ENCODE data around the gene CHD6. TPM values are rescaled to one million over a fixed set of nuclear protein-coding genes. Genes with fewer than 3 reads are reported as not detected.

CHD6 gene
- total and polyA plus RNA-seq, 5 experiments from 2014 or later, result 44.3 to 96.1 (median 57.4) TPM

DNA sequence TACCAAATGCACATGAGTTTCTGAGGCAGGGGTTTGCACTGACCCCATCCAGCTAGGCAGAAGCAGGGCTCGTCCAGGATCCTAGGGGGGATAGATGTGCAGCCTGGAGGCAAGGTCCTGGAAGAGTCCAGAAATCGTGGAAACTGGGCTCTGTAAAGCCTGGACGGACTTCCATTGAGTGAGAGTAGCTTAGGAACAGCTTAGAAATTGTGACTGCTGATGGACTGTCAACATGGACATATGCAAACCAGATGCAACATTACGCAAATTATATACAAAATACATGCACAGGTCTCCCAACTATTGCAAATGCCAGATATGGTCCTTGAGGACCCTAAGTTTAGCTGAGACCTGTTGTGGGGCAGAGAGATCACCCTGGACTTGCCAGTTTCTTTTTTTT, 246.8 kb downstream of the CHD6 start:
- DNase-seq (no peak), ATAC-seq (no peak)
- Mint-ChIP-seq H3K36me3 (peaks cover 0 to 19% (median 13%) of the 10 kb centered on the region in 3 donors), H3K4me3 (no peak overlapping the region), H3K27ac (no peak overlapping the region), H3K4me1 (peaks cover 1 to 10% (median 7%) of the 10 kb centered on the region in 4 donors), H3K27me3 (peaks cover 11 to 73% (median 52%) of the 10 kb centered on the region in 5 donors), H3K9me3 (peaks cover 5 to 27% (median 9%) of the 10 kb centered on the region in 9 donors)
- POLR2A ChIA-PET, result no interaction called here

DNA sequence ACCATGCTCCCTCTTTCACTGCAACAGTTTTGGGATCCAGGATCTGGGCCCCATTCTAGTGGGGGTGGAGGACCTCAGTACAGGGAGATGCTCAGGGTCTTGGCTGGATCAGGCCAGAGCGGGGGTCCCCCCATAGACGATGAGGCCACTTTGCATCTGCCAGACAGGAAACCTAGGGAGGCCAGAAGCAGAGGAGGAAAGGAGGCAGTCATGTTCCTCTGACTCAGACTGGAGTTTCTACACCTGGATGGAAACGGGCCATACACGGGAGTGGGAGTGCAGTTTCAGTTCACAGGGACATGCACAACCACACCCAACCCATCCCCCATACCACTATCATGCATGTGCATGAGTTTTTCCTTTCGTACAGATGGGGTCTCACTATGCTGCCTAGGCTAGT, 248.0 kb downstream of the CHD6 start:
- Mint-ChIP-seq H3K4me1 (peaks cover 1 to 10% (median 8%) of the 10 kb centered on the region in 4 donors), H3K36me3 (peaks cover 0 to 19% (median 13%) of the 10 kb centered on the region in 3 donors), H3K27ac (no peak overlapping the region), H3K9me3 (peaks cover 5 to 27% (median 9%) of the 10 kb centered on the region in 9 donors), H3K4me3 (no peak overlapping the region), H3K27me3 (peaks cover 14 to 69% (median 53%) of the 10 kb centered on the region in 5 donors)
- no peak for DNase-seq
- no peak for ATAC-seq
- POLR2A ChIA-PET, result no interaction called here

DNA sequence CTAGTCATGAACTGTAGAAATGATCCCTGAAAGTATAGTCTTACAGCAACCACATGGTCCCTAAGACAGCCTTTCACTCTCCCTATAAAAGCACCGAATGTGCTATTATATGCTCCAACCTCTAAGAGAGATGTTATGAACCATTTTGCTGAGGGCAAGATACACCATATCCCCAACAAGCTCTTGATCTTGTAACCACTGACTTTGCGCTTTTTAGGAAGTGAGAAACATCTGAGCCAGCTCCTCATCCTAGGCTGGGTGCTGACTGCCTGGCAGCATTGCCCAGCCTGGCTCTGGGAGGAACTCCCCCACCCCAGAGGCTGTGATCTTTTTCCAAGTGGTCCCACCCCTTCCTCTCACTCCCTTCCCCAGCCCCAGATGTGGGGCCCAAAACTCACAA, 248.5 kb downstream of the CHD6 start:
- Mint-ChIP-seq H3K9me3 (peaks cover 5 to 27% (median 9%) of the 10 kb centered on the region in 9 donors), H3K4me1 (peaks cover 1 to 10% (median 8%) of the 10 kb centered on the region in 4 donors), H3K4me3 (no peak overlapping the region), H3K27ac (no peak overlapping the region), H3K27me3 (peaks cover 14 to 69% (median 57%) of the 10 kb centered on the region in 5 donors), H3K36me3 (peaks cover 0 to 19% (median 13%) of the 10 kb centered on the region in 3 donors)
- DNase-seq (no peak), ATAC-seq (no peak)
- POLR2A ChIA-PET, result no interaction called here

DNA sequence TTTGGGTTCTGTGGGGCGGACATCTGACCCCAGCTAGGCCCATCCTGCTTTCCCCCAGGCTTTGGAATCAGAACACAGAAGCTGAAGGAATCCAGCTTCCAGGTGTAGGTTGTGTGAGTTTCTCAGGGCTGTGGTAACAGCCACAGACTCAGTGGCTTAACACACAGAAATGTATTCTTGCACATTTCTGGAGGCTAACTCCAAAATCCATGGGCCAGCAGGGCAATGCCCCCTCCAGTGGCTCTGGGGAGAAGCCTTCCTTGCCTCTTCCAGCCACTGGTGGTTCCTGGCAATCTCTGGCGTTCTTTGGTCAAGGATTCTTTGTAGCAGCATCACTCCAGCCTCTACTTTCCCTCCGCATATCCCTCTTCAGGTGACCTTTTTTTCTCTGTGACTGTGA, 250.2 kb downstream of the CHD6 start:
- Mint-ChIP-seq H3K36me3 (peaks cover 0 to 14% (median 11%) of the 10 kb centered on the region in 3 donors), H3K9me3 (peaks cover 5 to 24% (median 9%) of the 10 kb centered on the region in 9 donors), H3K27ac (no peak overlapping the region), H3K27me3 (peaks cover 12 to 53% (median 44%) of the 10 kb centered on the region in 5 donors), H3K4me3 (peak overlapping the region in 4 of 10 donors; percentile 16 to 70 (median 22)), H3K4me1 (peaks cover 0 to 10% (median 8%) of the 10 kb centered on the region in 4 donors)
- POLR2A ChIA-PET, result no interaction called here
- no peak for ATAC-seq
- no peak for DNase-seq

- POLR2A ChIA-PET, result no interaction called here
- H3K4me3 Mint-ChIP-seq, result peak overlapping the region; percentile 46 to 70 (median 66)
- no peak for ATAC-seq
- no peak for DNase-seq
- H3K4me1 Mint-ChIP-seq, result peaks cover 0 to 10% (median 8%) of the 10 kb centered on the region in 4 donors
- peaks cover 12 to 47% (median 41%) of the 10 kb centered on the region in 5 donors for H3K27me3 Mint-ChIP-seq
- peaks cover 4 to 18% (median 9%) of the 10 kb centered on the region in 9 donors for H3K9me3 Mint-ChIP-seq
- H3K36me3 Mint-ChIP-seq, result peaks cover 0 to 14% (median 7%) of the 10 kb centered on the region in 3 donors
- H3K27ac Mint-ChIP-seq, result no peak overlapping the region
These were observed 250.8 kb downstream of the CHD6 start for GRCh38 chr20:41367393-41367695.

- peaks cover 0 to 10% (median 8%) of the 10 kb centered on the region in 4 donors for H3K4me1 Mint-ChIP-seq
- H3K27me3 Mint-ChIP-seq, result peaks cover 12 to 47% (median 41%) of the 10 kb centered on the region in 5 donors
- no peak for DNase-seq
- H3K9me3 Mint-ChIP-seq, result peaks cover 4 to 13% (median 8%) of the 10 kb centered on the region in 9 donors
- H3K4me3 Mint-ChIP-seq, result peak within 1 kb of the TSS; percentile 46 to 70 (median 66)
- H3K27ac Mint-ChIP-seq, result no peak within 1 kb of the TSS
- H3K36me3 Mint-ChIP-seq, result peaks cover 0 to 10% (median 7%) of the 10 kb centered on the region in 3 donors
- ATAC-seq, result no peak
- POLR2A ChIA-PET, result no interaction called here
These were observed 251.4 kb downstream of the CHD6 start, which contains the start of gene EMILIN3 for GRCh38 chr20:41366546-41367392. Gene EMILIN3, minus strand, starts transcription at chr20:41366818. Its CDS starts 184 bp downstream, at chr20:41366634.

GRCh38 chr20:41365777-41366545, 252.2 kb downstream of the CHD6 start:
- peaks cover 0 to 10% (median 8%) of the 10 kb centered on the region in 4 donors for H3K4me1 Mint-ChIP-seq
- no peak overlapping the region for H3K27ac Mint-ChIP-seq
- POLR2A ChIA-PET, result no interaction called here
- DNase-seq (no peak), ATAC-seq (peak; percentile 20 to 23)
- peak overlapping the region in 4 of 10 donors; percentile 18 to 52 (median 38) for H3K4me3 Mint-ChIP-seq
- peaks cover 0 to 5% (median 1%) of the 10 kb centered on the region in 9 donors for H3K9me3 Mint-ChIP-seq
- H3K36me3 Mint-ChIP-seq, result peaks cover 0 to 5% (median 1%) of the 10 kb centered on the region in 3 donors
- H3K27me3 Mint-ChIP-seq, result peaks cover 10 to 47% (median 36%) of the 10 kb centered on the region in 5 donors

GRCh38 chr20:41364967-41365765, 253.0 kb downstream of the CHD6 start:
- POLR2A ChIA-PET, result no interaction called here
- Mint-ChIP-seq H3K27me3 (peaks cover 10 to 45% (median 36%) of the 10 kb centered on the region in 5 donors), H3K36me3 (peaks cover 0 to 2% (median 0%) of the 10 kb centered on the region in 3 donors), H3K4me3 (peak overlapping the region in 4 of 10 donors; percentile 18 to 52 (median 38)), H3K4me1 (peaks cover 0 to 10% (median 8%) of the 10 kb centered on the region in 4 donors), H3K27ac (peak overlapping the region in 1 of 10 donors; percentile 3), H3K9me3 (peaks cover 0 to 2% (median 0%) of the 10 kb centered on the region in 9 donors)
- DNase-seq (no peak), ATAC-seq (no peak)

- Mint-ChIP-seq H3K27me3 (peaks cover 7 to 37% (median 30%) of the 10 kb centered on the region in 5 donors), H3K4me3 (no peak overlapping the region), H3K9me3 (no peaks in the 10 kb centered on the region), H3K27ac (no peak overlapping the region), H3K4me1 (peaks cover 0 to 10% (median 8%) of the 10 kb centered on the region in 4 donors), H3K36me3 (no peaks in the 10 kb centered on the region)
- POLR2A ChIA-PET, result no interaction called here
- DNase-seq, result no peak
- ATAC-seq, result no peak
These were observed 253.8 kb downstream of the CHD6 start for GRCh38 chr20:41364236-41364855.

- no peaks in the 10 kb centered on the region for H3K9me3 Mint-ChIP-seq
- DNase-seq (no peak), ATAC-seq (no peak)
- POLR2A ChIA-PET, result no interaction called here
- no peak overlapping the region for H3K27ac Mint-ChIP-seq
- H3K4me3 Mint-ChIP-seq, result no peak overlapping the region
- peaks cover 0 to 10% (median 8%) of the 10 kb centered on the region in 4 donors for H3K4me1 Mint-ChIP-seq
- H3K27me3 Mint-ChIP-seq, result peaks cover 7 to 29% (median 25%) of the 10 kb centered on the region in 5 donors
- H3K36me3 Mint-ChIP-seq, result no peaks in the 10 kb centered on the region
These were observed 254.6 kb downstream of the CHD6 start for GRCh38 chr20:41363601-41364000.

- Mint-ChIP-seq H3K4me3 (no peak overlapping the region), H3K36me3 (no peaks in the 10 kb centered on the region), H3K27ac (no peak overlapping the region), H3K4me1 (peaks cover 0 to 9% (median 8%) of the 10 kb centered on the region in 4 donors), H3K9me3 (no peaks in the 10 kb centered on the region), H3K27me3 (peaks cover 7 to 23% (median 20%) of the 10 kb centered on the region in 5 donors)
- no peak for DNase-seq
- ATAC-seq, result no peak
- POLR2A ChIA-PET, result no interaction called here
These were observed 255.4 kb downstream of the CHD6 start for GRCh38 chr20:41362748-41363140.
